GM19025 (cell line): ENCODE results near the gene AGO1.

ENCODE experiments used
- ATAC-seq: cut with Tn5 transposase; IDR thresholded peaks from one replicate; pipeline ENCODE4 v1.9.1; 2021; ENCODE audit warnings: mild to moderate bottlenecking, low read depth, moderate library complexity; ENCODE audit not compliant: unreplicated experiment

AGO1 gene

DNA sequence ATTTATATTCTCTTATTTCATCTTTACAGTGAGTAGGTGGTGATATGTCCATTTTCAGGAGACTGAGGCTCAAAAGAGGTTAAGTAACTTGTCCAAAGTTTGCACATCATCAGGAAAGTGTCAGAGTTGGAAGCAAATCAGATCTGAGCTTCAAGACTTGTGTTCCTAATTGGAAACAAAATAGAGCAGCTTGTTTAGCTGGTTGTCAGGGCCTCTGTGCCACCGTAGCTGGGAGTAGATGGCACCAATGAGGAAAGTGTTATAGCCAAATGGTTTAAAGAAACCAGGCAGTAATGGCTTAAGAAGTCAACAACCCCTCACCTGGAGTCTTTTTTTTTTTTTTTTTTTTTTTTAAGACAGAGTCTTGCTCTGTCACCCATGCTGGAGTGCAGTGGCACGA is 19.7 kb downstream of the AGO1 start:
- ATAC-seq = no peak

DNA sequence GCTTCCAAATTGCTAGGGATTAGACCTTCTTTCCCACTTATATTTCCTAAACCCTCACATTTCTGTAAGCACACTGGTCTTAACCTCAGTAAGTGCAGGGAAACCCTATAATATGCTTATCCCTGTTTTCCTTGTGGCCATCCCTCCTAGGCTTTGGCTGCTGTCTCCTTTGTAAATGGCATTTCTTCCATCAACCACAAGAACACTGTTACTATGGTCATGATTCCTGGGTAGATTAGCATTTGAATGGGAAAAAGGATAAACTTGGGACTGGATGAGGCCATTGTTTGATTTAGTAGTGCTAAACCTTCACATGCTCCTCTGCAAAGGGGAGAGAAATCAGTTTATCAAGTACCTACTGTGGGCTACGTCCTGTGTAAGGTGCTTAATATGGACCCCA is 31.7 kb downstream of the AGO1 start:
- ATAC-seq = no peak

DNA sequence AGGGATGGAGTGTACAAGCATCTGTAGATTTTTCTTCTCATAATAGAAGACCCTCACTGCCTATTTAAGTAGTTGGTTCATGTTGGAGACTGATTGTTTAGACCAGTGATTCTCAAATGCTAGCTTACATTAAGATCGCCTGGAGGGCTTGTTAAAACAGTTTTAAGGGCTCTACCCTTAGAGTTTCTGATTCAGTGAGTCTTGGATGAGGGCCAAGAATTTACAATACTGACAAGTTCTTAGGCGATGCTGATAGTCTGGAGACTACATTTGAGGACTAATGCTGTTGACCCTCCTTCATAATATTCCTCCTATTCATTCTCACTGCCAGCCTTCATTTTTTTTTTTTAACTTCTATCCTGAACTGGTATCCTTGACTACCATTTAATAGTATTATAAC is 32.7 kb downstream of the AGO1 start:
- no peak for ATAC-seq

DNA sequence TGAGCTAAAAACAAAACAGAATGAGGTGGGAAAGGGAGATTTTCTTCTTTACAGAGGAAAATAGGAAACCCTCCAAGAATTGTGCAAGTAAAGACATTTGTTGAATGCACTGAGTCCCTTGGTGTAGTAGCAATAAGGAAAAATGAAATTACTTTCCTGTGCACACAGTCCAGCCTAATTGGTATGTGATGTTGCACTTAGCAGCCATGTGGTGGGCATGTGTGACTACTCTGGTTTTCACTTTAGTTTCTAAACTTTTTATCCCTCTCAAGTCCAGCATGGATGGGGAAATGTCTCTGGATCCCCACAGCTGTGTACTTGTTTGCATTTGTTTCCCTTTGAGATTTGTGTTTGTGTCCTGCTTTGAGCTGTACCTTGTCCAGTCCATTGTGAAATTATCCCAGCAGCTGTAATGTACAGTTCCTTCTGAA is 40.8 kb downstream of the AGO1 start:
- ATAC-seq = no peak

DNA sequence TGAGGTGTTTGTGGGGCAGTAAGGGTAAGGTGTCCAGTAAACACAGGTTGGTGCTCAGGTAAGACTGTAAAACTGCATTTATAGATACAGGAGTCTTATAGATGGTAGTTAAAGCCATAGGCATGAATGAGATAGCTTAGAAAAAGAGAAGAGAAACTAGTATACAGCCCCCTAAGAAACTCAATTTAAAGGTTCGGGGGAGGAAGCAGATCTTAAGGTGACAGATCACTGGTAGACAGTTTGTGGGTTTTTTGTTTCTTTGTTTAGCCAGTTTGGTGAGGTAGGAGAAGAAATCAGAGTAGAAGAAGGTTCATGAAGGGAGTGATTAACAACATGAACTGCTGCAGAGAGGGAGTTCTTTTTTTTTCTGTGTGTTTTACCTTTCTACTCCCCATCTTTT is 41.8 kb downstream of the AGO1 start:
- ATAC-seq = no peak

DNA sequence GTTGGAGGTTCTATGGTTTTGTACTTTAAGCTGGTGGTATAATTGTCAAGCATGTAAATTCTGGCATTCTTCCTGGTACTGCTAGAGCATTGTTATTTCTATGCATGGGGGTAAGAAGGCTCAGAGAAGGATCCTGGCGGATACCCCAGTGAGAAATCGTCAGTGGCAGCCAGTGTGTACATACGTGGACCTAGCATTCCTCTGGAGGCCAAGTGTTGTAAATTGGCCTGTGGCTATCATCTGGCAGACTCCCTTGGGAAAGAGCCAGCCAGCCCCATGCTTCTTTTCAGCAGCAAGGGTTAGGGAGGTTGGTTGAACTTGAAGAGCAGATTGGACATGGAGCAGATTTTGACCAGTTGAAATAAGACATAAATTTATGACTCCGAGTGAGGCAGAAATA is 42.7 kb downstream of the AGO1 start:
- ATAC-seq = no peak

DNA sequence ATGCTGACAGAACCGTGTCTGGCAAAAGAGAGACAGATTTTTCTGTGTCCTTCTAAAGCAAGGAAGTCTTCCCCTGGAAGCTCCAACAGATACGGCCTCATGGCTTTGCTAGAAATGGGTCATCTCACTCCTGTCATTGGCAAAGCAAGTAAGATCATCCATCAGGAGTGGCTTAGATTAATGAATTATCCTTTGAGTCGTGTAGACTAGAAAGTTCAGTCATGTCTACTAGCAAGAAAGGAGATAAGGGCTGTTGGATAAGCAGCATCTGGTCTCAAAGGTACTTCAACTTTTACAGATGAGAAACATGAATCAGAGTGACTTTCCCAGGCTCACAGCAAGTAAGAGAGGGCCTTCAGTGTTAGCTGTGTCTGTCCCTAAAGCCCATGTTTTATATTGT is 44.5 kb downstream of the AGO1 start:
- ATAC-seq = no peak

DNA sequence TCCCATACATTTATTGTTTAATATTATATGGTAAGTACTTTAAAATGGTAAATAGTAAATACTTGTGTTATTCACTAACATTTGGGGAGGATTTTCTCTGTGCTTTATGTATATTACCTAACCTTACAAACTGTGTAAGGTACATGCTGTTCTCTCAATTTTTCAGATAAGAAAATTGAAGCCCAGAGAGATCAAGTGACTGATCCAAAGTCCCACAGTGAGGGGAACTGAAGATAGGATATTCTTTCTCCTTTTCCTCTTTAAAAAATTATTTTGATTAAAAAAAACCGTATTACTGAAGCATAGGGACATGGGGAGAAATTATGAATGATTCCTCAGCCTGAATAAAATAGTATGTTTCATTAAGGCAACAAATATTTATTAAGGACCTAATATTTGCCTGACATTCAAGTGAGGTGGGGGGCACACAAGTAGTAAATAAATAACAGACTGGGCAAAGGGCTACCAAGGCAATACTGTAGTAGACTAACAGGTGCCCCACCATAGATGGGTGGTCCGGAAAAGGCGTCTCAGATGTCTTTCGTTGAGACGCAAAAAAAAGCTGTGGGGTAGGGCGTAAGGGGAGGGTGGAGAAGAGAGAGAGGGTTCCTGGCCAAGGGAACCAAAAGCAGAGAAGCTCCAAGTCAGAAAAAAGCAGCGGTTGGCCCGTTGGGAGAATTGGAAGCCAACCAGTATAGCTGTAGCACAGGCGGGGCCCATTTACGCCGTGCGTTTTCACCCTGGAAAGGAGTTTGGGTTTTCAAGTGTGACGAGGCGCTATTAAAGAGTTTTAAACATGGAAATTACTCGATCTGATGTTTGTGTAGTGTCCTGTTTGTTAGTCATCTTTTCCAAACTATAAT is 47.0 kb downstream of the AGO1 start:
- no peak for ATAC-seq

DNA sequence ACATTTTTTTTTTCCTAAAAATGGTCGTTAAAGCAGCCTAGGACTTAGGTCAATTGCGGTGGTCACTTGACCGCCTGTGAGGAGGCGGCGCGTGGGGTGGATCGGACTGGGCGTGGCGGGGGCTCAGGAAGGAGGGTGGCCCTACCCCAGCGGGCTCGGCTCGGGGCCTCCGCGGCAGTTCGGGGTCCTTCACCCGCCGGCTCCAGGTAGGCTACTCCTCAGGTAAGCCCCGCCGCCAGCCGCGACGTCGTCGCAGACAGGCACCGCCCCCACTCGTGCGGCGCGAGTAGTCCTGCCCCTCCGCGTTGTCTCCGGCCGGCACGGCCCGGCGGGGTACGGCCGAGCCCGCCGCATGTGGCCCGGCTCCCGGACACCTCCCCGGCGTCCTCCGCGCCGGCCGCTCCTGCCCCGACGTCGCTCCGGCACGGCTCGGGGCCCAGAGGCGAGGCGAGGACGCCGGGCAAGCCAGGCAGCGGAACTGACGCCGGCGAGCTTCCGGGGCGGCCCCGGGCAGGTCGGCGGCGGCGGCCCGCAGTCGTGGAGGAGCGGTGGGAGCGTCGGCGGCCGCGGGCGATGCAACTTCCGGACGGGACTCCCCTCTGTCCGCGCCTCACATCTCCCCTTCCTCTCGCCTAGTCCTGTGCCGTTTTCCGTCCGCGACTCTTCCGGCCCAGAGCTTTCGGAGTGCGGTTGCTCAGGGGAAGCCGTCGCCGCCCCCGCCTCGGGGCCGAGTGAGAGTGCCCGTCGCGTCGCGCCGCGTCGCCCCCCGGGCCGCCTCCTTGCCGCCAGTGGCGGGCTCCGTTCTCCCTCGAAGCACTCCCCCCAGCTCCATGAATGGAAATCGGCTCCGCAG is 47.8 kb downstream of the AGO1 start, which contains the start of gene AGO3:
Gene AGO3 (plus strand): TSS at position 513 of the 853 bp plus-strand sequence. CDS start 322 bp downstream, at position 835.
- peak; percentile 85 for ATAC-seq

DNA sequence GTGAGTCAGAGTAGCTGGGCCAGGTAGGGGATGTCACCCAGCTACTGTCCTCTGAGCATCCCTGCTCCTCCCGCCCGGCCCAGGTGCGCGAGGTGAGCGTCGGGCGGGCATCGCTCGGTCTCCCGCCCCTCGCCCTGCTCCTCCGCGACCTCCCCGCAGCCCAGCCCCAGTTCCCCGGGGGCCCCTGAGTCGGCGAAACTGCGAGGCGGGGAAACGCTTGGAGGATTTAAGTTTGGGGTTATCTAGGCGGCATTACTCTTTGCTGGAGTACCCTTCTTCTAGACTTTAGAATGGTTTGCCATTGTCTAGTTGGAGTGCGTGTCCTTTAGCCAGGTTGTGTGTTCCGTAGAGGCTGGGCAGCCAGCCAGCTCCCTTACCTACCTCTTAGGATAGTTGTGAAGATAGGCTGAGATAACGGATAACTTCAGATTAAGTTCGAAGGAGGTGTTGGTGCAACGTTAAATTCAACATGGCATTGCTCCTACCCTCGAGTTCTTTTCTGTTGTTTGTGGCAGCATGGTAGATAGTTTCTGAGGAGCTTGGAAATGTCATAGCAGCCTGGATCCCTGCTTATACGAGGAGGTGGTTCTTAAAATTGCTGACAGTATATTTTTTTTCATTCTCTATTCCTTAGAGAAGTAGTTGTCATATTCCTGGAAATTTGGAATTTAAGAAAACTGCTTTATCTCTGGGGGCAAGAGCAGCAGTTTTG is 48.6 kb downstream of the AGO1 start:
- peak; percentile 16 for ATAC-seq

DNA sequence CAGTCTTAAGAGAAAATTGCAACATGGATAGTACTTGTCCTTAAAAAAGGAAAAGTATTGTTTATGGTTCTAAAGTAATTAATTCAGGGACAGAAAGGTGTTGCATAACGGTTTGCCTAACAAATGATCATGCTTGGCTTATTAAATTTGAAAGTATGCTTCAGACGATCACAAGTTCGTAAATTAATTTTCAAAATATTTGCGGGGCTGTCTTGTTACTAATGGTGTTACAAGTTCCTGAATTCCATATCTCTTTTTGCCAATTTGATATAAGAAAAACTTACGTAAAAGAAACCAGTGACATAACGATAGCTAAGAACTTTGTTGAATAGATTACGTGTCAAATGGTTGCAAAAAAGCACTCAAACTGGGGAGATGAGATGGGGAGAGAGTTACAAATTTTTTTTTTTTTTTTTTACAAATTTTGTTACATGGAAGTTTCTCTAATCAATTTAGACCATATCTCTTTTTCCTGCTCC is 49.2 kb downstream of the AGO1 start:
- ATAC-seq = no peak

DNA sequence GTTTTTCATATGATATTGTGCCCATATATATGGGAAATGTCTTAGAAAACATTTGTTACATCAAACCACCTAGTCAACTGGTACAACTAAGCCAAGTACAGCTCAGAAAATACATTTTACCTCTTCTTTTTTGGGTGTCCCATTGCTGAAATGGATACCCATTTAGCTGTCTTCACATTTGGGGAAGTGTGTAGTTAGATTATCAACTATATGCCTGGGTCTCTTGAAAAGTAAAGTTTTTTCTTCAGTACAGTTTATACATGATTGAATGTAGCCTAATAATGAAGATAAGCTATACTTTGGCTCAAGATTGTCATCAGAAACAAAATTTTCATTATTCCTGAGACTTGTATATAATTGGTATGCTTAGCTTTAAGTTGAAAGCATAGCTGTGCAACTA is 49.9 kb downstream of the AGO1 start:
- ATAC-seq = no peak

DNA sequence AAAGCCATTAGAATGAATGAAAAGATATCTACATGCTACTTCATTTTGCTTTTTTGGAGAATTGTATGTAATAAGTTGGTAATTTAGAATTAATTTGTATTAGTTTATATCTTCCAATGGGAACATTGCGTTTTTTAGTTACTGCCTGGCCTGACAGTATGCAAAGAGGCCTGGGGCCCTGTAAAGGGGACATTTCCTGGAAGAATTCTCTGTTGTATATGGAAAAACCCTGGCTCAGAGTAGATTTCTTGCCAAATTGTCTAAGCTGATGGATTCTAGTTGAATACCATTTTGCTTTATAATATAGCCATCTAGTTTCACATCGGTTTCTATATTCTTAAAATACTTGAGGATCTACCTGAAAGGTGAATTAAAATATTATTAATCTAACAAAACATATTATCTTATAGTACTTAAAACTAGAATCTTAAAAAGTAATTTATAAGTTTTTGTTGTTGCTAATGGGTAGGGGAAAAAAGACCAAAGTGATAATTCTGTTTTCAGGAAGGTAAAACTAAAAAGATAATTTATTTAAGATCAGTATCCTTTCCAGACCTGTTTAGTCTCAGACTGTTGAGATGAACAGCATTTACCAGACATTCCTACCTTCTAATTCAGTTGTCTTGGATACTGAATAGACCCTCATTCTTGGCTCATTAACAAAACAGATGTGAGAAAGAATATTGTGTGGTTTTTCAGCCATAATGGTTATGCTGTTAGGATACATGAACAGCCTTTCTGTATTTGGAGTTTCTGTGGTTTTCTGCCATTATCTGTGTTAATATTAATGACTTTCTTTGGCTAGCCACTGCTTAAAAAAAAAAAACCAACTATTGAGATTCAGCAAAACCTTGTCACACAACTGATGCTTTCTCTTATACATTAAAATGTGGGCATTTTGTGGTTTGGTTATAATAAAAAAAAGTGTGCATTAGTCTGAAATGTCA is 52.7 kb downstream of the AGO1 start:
- no peak for ATAC-seq

DNA sequence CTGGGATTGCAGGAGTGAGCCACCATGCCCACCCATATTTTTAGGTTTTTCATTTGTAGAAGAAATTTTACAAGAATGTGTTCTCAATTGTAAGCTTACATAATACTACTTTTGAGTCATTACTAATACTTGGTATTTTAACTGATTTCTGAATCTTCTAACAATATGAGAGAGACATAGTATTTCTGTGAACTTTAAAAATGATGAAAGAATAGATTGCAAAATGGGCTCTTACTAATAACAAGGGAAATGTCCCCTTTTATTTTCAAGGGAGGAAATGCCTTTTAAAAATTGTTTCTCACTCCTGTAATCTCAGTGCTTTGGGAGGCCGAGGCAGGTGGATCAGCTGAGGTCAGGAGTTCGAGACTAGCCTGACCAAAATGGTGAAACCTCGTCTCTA is 53.8 kb downstream of the AGO1 start:
- ATAC-seq = no peak

DNA sequence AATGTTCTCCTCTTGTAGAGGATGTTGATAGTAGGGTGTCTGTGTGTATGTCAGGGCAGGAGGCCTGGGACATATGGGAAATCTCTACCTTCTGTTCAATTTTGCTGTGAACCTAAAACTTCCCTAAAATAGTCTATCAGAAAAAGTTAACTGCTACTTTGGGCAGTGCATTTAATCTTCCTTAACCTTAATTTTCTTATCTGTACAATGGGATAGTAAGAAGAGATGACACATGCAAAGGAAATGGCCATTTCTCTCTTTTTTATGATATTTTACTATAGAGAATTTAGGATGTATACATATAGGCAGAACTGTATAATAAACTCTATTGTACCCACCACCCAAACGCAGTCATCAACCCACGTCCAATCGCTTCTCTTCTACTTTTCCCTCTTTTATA is 56.5 kb downstream of the AGO1 start:
- ATAC-seq = no peak

DNA sequence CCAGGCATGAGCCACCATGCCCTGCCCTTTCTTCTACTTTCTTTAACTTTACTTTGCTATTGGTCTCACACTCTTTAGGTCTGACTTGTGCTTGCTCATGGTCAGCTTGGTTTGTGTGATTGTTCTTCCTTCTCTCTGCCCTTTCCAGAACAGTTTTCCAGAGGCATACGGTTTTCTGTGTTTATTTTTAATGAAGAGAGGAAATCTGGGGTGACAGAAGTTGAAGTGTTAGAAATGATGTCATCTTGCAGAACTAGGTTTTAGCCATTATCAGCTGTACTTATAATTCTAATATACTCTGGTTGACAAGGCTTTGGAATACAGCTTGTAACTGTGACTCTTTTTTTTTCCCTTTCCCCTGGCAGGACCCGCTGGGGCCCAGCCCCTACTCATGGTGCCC is 62.3 kb downstream of the AGO1 start:
- ATAC-seq = no peak

DNA sequence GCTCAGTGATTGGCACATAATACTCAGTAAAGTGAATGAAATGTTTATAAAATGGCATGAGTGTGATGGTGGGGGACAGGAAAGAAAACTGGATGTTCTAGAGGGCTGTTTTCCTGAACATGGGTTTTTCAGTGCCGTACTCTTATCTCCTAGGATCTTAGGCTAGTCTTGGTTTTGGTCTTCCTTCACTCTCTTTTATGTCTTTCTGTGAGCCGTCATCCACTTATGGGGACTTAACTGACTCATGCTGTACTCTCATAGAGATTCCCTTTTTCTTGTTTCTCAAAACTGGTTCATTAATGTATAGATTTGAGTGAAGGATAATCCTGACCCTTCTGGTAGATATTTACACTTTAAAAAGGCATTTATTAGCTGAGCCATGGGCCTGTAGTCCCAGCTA is 64.5 kb downstream of the AGO1 start:
- ATAC-seq = no peak

DNA sequence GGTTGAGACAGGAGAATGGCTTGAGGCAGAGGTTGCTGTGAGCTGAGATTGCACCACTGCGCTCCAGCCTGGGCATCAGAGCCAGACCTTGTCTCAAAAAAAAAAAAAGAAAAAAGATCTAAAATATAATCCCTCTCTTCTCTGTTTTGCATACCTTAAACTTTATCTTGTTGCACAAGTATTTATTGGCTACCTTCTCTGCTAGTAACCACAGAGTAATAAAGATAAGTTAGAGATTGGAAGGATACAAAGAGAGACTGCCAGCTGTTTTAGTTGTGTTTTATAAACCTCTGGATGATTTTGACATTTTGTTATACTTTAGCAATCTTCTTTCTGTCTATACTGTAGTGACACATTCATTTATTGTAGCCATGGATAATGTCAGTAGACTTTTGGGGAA is 75.5 kb downstream of the AGO1 start:
- no peak for ATAC-seq

DNA sequence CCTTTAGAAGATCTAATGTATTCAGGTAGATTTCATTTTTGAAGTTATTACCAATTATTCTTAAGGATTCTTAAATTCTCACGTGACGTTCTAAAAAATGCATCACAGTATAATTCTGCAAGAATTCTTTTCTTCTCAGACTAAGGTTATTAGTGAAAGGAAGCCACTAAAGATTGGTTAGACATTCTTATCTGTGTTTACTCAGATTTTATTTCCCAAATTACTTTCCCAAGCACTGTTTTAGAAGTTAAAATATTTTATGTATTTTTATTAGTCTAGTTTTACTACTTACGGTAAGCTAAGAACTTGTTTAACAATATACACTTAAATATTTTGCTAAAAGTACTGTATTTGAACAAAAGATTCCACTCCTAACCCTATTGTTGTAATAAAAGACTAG is 76.3 kb downstream of the AGO1 start:
- no peak for ATAC-seq

DNA sequence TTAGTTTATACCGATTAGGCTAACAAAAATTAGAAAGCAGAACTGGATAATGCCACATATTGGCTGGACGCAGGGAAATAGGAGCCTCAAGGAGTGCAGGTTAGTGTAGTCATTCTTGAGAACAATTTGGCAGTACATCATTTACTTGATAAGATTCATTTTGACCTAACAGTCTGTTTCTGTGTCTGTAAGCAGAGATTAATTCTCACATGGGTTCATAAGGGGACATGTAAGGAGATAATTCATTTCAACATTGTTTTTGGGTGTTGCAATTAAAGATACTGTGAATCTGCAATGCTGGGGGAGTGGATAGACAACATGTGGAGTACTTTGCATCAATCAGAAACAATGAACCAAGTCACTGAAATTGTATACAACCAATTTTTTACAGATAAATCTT is 79.9 kb downstream of the AGO1 start:
- ATAC-seq = no peak
